GM13977 (cell line): ENCODE results near the gene KRTCAP2.
"Not testable (repeated sequence)": the region's sequence is repeated elsewhere in the genome, so short reads cannot be mapped to it uniquely, and the experiment has no call there.

Source experiments
- DNase-seq: peaks from one replicate; pipeline ENCODE4 v3.0.0; 2012; ENCODE audit warnings: low spot score
- CTCF ChIP-seq: IDR thresholded peaks from 2 replicates; pipeline ENCODE4 v1.5.1; 2012; ENCODE audit warnings: mild to moderate bottlenecking, control low read depth; ENCODE audit not compliant: insufficient read depth; ENCODE audit errors: extremely low read depth, missing control alignments
- in situ Hi-C: fragments of 300-500 bp; cut with MboI; formaldehyde crosslinking; loops from one replicate; pipeline ENCODE4 v1.12.0; 2022; ENCODE audit warnings: low sequenced_read_pairs, low pct_unique_long_range_greater_than_20kb, mixed read lengths, inconsistent platforms; ENCODE audit not compliant: unreplicated experiment

KRTCAP2 gene

GRCh38 chr1:155191904-155192303, 18.8 kb upstream of the KRTCAP2 start:
- in situ Hi-C loops = no loop called here

GRCh38 chr1:155189926-155190325, 16.8 kb upstream of the KRTCAP2 start:
- in situ Hi-C loops, DNase-seq: not testable (repeated sequence)

More at GRCh38 chr1:155191904-155192303, 18.8 kb upstream of the KRTCAP2 start:
- TF ChIP-seq CTCF = no peak
- no peak for DNase-seq

- DNase-seq = no peak
- no peak for TF ChIP-seq CTCF
- in situ Hi-C loops = no loop called here
Observed at GRCh38 chr1:155188268-155188667, 15.2 kb upstream of the KRTCAP2 start.

- TF ChIP-seq CTCF = no peak
- no peak for DNase-seq
- in situ Hi-C loops = no loop called here
Observed at GRCh38 chr1:155187456-155187891, 14.4 kb upstream of the KRTCAP2 start.

GRCh38 chr1:155186794-155187455, 13.8 kb upstream of the KRTCAP2 start:
- TF ChIP-seq CTCF = no peak
- no peak for DNase-seq
- in situ Hi-C loops = no loop called here

GRCh38 chr1:155186067-155186793, 13.1 kb upstream of the KRTCAP2 start:
- no peak for DNase-seq
- in situ Hi-C loops = no loop called here
- no peak for TF ChIP-seq CTCF

- in situ Hi-C loops = no loop called here
- DNase-seq = no peak
- TF ChIP-seq CTCF = no peak
Observed at GRCh38 chr1:155185783-155186066, 12.6 kb upstream of the KRTCAP2 start.
